NCI-H460 (cell line): ENCODE measurements around the gene IRF7. TPM values are rescaled to one million over a fixed set of nuclear protein-coding genes. Genes with fewer than 3 reads are reported as not detected.

Source experiments
- DNase-seq: peaks from one replicate; pipeline ENCODE4 v3.0.0-alpha.2; 2016; ENCODE audit warnings: low read depth; ENCODE audit errors: extremely low read depth
- total RNA-seq: library from RNA; depleted of rRNA; stranded (reverse); fragments of >200 nt; shearing (Covaris generic); gene quantifications from 2 replicates; pipeline ENCODE4 v1.2.3, GENCODE V29; 2014

IRF7 gene
- total RNA-seq, 1 experiment from 2014 or later, result 3.8 TPM

DNA sequence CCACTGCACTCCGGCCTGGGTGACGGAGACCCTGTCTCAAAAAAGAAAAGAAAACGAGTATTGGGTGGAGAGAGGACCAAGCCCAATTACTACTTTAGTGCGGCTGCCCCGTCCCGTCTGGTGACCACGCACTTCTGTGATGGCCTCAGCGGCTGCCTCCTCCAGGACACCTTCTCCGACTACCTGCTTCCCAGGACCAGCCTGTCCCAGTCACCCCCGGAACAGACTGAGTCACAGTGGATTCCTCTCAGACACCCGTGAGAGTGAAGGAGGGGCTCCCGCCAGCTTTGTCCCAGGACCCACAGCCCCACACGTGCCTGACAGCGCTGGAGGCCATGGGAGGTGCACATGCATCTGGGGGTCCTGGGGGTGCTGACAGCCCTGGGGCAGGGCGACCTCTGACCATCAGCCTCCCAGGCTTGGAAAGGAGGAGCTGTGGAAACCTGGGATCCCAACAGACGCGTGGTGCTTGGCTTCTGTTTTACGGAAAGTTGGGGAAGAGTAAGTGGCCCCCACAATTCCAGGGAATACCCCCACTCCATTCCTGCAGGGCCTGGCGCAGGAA lies 26.1 kb upstream of the IRF7 start:
- no peak for DNase-seq

DNA sequence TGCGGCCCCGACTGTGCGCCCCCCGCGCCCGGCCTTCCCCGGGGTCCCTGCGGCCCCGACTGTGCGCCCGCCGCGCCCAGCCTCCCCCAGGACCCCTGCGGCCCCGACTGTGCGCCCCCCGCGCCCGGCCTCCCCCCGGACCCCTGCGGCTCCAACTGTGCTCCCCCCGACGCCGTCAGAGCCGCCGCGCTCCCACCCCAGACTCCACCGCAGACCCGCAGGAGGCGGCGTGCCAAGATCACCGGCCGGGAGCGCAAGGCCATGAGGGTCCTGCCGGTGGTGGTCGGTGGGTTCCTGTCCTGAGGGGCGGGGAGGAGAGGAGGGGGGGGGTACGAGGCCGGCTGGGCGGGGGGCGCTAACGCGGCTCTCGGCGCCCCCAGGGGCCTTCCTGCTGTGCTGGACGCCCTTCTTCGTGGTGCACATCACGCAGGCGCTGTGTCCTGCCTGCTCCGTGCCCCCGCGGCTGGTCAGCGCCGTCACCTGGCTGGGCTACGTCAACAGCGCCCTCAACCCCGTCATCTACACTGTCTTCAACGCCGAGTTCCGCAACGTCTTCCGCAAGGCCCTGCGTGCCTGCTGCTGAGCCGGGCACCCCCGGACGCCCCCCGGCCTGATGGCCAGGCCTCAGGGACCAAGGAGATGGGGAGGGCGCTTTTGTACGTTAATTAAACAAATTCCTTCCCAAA lies 24.4 kb upstream of the IRF7 start:
- no peak for DNase-seq

DNA sequence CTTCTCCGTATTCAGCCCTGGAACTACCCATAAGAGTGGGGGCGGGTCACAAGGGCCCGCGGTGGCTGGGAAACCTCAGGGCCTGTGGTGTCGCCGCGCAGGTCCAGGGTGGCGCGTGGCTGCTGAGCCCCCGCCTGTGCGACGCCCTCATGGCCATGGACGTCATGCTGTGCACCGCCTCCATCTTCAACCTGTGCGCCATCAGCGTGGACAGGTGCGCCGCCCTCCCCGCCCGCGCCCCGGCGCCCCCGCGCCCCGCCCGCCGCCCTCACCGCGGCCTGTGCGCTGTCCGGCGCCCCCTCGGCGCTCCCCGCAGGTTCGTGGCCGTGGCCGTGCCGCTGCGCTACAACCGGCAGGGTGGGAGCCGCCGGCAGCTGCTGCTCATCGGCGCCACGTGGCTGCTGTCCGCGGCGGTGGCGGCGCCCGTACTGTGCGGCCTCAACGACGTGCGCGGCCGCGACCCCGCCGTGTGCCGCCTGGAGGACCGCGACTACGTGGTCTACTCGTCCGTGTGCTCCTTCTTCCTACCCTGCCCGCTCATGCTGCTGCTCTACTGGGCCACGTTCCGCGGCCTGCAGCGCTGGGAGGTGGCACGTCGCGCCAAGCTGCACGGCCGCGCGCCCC lies 23.7 kb upstream of the IRF7 start:
- no peak for DNase-seq

DNA sequence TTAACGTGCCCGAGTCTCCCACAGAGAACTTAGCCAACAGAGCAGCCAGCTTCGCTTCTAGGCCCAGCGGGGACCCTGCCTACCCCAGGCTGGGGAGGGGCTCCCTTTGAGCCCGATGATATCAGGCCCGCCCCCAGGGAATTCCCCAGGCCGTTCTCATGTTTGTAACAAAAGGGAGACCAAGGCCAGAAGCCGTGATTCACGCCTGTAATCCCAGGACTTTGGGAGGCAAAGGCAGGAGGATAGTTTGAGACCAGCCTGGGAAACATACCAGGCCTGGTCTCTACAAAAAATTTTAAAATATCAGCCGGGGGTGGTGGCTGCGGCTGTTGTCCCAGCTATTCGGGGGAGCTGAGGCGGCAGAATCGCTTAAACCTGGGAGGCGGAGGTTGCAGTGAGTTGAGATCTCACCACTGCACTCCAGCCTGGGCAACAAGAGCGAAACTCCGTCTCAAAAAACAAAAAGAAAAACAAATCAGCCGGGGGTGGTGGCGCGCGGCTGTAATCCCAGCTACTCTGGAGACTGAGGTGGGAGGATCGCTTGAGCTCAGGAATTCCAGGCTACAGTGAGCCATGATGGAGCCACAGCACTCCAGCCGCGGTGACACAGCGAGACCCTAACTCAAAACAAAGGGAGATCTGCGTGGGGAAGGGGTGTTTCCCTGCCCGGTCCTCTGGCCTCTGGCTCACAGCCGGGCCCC lies 23.0 kb upstream of the IRF7 start:
- no peak for DNase-seq

DNA sequence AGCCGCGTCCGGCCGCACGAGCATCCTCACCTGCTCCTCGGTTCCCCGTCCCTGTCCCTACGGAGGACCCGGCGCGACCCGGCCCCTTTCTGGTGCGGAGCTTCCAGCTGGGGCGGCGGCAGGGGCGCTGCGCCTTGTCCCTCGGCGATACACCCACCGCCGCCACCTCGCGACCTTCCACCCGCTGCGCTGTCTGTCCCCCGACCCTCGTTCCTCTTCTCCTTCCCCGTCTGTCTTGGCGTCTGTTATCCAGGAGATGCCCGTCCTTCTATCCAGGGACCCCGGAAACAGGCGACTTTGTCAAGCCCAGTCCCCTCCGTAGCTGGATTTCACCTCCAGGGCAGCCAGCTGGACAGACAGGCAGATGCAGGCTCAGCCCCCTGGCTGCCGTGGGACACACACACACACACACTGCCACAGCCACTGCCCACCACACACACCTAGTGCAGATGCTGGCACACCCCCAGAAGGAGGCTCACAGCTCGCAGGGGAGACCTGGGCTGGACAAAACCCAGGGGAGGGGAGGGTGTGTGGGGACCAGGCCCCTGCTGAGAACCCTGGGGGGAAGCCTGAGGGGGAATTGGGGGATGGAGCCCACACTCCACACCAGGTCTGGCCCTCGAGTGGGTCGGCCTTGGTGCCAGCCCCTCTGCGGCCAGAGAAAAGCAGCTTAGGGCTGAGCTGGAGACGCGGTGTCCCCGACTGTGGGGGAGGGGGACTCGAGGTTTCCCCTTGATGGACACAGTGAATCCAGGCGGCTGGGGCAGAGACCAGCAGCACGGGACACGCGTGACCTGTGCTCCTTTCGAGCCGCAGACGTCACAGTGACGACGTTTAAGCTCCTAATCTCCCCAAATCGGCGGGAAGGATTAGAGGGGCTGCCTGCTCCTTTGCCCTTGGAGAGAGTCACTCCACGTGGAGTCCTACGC lies 22.1 kb upstream of the IRF7 start:
- no peak for DNase-seq

DNA sequence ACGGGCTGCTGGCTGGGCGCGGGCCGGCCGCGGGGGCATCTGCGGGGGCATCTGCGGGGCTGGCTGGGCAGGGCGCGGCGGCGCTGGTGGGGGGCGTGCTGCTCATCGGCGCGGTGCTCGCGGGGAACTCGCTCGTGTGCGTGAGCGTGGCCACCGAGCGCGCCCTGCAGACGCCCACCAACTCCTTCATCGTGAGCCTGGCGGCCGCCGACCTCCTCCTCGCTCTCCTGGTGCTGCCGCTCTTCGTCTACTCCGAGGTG lies 21.5 kb upstream of the IRF7 start:
- DNase-seq, result no peak

DNA sequence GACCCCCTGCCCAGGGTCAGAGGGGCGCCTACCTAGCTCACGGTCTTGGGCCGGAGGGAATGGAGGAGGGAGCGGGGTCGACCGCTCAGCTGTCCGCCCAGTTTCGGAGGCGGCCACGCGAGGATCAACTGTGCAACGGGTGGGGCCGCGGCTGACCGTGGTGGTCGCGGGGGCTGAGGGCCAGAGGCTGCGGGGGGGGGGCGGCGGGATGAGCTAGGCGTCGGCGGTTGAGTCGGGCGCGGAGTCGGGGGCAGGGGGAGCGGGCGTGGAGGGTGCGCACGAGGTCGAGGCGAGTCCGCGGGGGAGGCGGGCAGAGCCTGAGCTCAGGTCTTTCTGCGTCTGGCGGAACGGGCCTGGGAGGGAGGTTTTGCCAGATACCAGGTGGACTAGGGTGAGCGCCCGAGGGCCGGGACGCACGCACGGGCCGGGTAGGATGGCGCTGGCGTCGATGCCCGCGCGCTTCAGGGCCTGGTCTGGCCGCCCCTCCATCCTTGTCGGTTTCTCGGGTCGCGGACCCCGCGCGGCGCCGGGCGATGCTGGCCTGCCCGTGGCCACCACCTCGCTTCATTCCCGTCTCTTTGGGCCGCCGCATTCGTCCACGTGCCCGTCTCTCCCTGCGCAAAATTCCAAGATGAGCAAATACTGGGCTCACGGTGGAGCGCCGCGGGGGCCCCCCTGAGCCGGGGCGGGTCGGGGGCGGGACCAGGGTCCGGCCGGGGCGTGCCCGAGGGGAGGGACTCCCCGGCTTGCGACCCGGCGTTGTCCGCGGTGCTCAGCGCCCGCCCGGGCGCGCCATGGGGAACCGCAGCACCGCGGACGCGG lies 21.0 kb upstream of the IRF7 start, which contains the start of gene DRD4:
DRD4 (plus strand) TSS at position 759 of the 822 bp plus-strand sequence; CDS start at position 795, 36 bp downstream.
- no peak for DNase-seq

DNA sequence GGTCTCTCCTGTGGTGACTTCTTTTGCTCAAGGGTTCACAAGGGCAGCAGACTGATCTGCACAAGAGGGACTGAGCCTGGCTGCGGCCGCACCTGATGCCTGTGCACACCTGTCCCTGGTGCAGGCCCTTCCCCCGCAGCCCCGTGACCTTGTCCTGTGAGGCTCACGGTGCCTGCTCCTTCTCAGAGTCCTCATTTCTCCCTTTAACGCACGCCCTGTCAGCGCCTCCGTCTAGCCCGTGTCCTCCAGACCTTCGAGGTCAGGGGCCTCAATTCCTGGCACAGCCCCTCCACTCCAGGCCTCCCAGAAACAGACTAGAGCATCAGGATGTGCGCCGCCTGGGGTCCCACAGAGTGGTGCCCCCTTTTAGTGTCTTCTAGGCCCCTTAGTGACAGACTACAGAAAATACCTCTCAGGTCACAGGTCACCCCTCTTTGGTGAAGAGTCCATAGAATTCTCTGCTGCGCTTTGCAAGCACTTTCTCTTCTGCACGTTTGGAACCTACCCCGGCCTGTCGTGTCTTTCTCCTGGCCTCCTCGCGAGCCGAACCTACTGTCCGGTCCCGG lies 20.3 kb upstream of the IRF7 start:
- no peak for DNase-seq

DNA sequence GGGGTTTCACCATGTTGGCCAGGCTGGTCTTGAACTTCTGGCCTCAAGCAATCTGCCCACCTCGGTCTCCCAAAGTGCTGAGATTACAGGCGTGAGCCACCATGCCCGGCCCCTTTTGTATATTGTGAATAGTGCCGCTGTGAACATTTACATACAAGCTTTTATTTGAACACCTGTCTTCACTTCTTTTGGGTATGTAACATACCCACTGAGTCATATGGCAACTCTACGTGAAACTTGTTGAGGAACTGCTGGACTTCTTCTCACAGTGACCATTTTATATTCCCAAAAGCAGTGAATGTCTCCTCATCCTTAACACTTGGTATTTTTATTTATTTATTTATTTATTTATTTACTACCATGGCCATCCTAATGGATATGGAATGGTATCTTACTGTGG lies 15.1 kb upstream of the IRF7 start:
- DNase-seq, result no peak

DNA sequence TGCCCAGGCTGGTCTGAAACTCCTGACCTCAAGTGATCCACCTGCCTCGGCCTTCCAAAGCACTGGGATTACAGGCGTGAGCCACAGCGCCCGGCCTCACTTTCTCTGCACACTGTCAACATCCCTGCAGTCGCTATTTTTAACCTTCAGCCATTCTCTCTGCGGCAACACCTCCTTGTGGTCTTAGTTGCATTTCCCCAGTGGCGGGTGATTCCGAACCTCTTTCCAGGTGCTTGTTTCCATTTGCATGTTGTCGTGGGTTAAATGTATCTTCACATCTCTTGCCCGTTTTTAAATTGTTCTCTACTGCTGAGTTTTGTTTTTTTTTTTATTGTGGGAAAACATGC lies 13.5 kb upstream of the IRF7 start:
- no peak for DNase-seq

DNA sequence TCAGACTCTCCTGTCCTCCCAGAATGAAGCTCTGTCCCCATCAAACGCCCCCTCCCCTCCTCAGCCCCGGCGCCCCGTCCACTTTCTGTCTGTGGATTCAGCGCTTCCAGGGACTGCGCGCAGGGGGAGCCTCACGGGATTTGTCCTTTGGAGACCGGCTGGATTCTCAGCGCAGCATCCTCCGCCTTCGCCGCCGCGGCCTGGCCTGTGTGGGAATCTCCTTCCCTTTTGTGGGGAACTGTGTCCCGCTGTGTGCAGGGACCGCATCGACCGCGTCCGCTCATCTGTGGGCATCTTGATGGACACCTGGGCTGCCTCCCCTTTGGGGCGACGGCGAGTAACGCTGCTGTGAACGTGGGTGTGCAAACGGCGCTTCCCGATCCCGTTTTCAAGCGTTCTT lies 12.3 kb upstream of the IRF7 start:
- DNase-seq, result no peak

DNA sequence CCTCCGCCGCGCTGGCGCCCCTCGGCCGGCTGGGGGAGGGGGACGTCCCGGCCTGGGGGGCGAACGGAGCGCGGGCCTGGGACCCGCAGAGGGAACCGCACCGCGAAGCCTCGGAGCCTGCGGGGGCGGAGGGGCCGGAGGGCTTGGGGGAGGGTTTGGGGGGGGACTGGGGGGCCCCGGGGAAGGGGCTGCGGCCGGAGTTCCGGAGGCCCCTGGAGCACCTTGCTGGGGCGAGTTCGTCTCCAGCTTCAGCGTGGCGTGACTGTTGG lies 11.5 kb upstream of the IRF7 start:
- DNase-seq, result no peak

DNA sequence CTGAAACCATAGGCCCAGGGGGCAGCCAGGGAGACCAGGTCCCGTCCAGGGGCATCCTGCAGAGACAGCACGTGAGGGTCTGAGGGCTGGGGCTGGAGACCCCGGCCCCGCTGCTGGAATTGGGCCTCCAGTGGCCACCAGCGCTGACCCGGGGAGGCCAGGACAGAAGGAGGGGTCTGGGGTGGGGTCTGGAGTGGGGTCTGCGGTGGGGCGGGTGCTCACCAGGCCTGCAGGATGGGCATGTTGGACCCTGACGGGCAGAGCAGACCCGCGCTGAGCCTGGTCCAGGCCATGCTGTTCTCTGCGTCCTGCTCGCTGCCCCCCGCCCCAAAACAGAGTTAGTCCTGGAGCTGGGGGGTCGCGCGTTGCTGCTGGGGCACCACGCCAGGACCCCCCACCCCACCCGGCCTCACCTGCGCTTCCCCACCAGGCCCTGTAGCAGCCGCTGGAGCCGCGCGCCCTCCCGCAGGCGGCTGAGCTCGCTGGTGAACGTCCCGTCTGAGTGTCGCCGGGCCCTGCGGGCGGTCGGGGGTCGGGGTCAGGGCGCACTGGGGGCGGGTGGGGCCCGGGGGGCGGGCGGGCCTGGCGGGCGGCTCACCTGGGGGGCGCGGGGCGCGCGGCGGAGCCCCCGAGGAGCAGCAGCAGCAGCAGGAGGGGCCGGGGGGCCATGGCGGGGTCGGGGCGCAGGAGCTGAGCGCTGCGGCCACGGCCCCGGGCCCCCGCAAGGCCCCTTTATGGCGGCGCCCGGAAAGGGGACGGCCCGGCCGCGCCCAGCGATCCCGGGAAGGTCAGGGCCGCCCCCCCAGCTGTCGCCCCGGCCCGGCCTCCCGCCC lies 10.9 kb upstream of the IRF7 start, which contains the start of gene SCT:
SCT (minus strand) TSS at position 707 of the 833 bp plus-strand sequence; CDS start at position 669, 38 bp downstream.
- no peak for DNase-seq

DNA sequence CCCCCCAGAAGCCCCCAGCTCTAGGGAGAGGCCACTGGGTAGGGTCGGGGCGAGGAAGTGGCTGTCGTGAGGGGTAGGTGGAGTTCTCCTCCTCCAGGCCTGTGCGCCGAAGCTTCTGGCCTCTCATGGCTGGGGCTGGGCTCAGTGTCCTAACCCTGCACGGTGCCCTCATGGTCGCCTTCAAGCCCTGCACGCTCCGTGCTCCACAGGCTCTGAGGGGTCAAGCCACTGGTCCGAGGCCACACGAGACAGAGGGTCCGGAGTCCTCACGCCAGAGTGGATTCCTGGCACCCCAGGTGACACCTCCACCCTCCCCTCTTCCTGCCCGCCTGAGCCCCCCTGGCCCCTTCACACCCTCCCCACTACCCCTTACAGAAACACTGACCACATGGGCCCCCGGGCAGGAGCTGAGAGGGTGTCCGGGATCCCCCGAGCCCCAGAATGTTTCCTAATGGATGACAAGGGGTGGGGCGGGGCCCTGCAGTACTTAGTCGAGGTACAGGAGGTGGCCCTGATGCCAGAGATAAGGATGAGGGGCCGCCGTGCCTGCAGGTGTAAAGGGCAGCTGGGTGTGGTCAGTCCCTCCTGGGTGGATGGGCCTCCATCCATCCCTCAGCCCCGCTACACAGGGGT lies 10.0 kb upstream of the IRF7 start:
- DNase-seq, result no peak

DNA sequence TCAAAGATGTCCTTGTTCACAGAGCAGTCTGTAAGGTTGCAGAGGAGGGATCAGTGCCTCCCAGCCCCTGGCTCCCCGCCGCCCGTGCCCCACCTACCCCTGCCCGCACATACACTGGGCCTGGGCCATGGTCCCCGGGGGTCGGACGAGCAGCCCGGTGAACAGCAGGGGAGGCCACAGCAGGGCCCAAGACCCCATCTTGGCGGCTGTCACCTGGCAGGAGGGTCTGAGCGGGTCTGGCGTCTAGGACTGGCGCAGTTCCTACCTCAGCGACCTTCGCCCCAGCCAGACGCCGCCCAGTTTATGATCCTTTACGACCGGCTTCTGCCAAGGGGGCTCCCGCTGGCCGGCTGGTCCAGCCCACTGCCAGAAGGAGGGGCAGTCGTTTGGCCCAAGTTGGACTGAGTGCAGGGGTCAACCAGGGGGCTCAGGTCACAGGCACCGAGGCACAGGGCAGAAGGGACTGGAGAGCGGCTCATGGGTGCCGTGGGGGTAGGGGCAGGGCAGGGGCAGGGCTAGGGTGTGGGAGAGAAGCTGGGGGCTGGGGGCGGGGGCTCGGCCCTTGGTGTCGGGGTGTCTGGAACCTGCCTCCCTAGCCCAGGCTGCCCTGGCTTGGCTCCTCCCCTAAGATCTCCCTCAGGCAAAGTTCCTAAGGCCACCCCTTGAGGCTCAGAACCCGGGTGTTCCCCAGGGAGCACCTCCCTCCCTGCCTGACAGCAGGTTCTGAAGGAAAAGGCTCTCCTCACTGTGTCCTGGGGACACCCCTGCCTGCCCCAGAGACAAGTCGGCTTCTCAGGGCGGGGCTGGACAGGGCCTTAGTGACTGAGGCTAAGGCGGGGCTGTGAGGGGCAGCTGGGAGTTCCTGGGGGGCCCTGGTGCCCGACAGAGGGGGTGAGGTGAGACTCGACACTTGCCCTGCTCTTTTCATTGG lies 9.2 kb upstream of the IRF7 start, which contains the start of gene CDHR5:
CDHR5 (minus strand) TSS at position 251 of the 931 bp plus-strand sequence; CDS start at position 198, 53 bp downstream.
- no peak for DNase-seq

DNA sequence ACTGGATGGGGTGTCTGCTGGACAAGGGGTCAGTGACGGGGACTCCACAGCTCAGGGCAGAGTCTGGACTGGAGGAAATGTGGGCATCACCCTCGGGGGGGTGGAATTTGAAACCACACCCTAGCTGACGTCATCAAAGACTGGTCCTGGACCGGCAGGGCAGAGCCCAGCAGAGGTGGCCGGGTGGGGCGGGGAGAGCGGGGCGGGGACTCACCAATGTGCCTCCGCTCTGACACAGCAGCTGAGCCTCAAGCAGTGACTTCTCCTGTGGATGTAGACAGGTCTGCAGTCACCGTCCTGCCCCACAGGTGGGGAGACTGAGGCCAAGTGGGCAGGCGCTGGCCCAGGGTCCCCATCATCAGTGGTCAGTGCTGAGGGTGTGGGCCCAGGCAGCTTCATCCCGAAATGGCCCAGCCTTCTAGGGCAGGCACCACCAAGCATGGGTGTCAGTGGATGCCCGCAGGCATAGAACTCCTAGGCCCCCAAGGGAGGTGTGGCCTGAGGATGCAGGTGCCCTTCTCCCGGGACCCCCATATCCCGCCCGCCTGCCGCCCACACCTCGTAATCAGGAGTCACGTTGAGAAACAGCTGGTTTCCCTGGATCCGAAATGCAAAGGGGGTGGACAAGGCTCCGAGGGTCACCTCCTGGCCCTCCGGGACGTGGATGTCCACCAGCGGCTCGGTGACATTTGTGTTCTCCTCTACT lies 8.4 kb upstream of the IRF7 start:
- DNase-seq, result no peak
